ENCODE measurements around the gene SPATA13.

DNA sequence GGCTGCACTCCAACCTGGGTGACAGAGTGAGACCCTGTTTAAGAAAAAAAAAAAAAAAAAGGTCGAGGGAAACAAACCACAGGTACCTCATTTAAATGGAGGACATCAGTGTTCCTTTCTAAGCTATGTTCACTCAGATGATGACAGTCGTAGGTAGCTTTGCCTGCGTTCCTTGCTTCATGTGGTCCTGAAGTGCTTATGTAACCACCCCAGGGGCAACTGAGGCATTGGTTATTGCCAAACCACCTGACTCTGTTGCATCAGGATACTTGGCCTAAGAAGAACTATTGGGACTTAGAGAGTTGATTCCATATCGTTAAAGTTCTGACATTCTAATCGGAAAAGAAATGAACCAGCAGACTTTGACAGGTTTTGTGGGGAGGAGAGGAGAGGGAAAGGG is 51.7 kb downstream of the SPATA13 start:
- TF ChIP-seq ZFP37 (tag by site-specific recombination; IDR thresholded peaks at IDR 0.05) (no peak), ZNF350 (tag by site-specific recombination; IDR thresholded peaks at IDR 0.05) (no peak), ZNF426 (tag by site-specific recombination; IDR thresholded peaks at IDR 0.05) (no peak), ZNF610 (tag by site-specific recombination; IDR thresholded peaks at IDR 0.05; ENCODE audit: borderline replicate concordance) (no peak), ZNF2 (tag by site-specific recombination; IDR thresholded peaks at IDR 0.05) (no peak), ZNF670 (tag by site-specific recombination; IDR thresholded peaks at IDR 0.05; ENCODE audit: low read depth) (no peak), GLI2 (tag by site-specific recombination; IDR thresholded peaks at IDR 0.05; ENCODE audit: borderline replicate concordance, low read depth) (no peak), ZBTB11 (tag by site-specific recombination; conservative IDR thresholded peaks at IDR 0.05; ENCODE audit: low read depth) (no peak), KLF16 (tag by site-specific recombination; IDR thresholded peaks at IDR 0.05) (no peak), KLF1 (tag by site-specific recombination; IDR thresholded peaks at IDR 0.05) (no peak), ZNF274 (IDR thresholded peaks at IDR 0.05; ENCODE audit: low read length) (no peak), ZNF274 (tag by site-specific recombination; IDR thresholded peaks at IDR 0.05; ENCODE audit: borderline replicate concordance) (no peak), ZNF140 (tag by site-specific recombination; IDR thresholded peaks at IDR 0.05) (no peak), ZNF692 (tag by site-specific recombination; IDR thresholded peaks at IDR 0.05) (no peak)
- TF ChIP-seq, protein P1, sequence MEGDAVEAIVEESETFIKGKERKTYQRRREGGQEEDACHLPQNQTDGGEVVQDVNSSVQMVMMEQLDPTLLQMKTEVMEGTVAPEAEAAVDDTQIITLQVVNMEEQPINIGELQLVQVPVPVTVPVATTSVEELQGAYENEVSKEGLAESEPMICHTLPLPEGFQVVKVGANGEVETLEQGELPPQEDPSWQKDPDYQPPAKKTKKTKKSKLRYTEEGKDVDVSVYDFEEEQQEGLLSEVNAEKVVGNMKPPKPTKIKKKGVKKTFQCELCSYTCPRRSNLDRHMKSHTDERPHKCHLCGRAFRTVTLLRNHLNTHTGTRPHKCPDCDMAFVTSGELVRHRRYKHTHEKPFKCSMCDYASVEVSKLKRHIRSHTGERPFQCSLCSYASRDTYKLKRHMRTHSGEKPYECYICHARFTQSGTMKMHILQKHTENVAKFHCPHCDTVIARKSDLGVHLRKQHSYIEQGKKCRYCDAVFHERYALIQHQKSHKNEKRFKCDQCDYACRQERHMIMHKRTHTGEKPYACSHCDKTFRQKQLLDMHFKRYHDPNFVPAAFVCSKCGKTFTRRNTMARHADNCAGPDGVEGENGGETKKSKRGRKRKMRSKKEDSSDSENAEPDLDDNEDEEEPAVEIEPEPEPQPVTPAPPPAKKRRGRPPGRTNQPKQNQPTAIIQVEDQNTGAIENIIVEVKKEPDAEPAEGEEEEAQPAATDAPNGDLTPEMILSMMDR (tag by site-specific recombination; IDR thresholded peaks at IDR 0.05) = no peak

Measured in HEK293 (cell line).